DMS79 treated with DMSO at 0.1 percent for 48 hours (cell line): ENCODE results near the gene CPE.
"Not testable (repeated sequence)": the region's sequence is repeated elsewhere in the genome, so short reads cannot be mapped to it uniquely, and the experiment has no call there.

Experiments used
- DNase-seq: peaks from one replicate; lab custom pipeline; 2025; lab: John Stamatoyannopoulos, UW

The CPE gene

GRCh38 chr4:165378745-165379677, at the start of gene CPE:
CPE (plus strand) TSS chr4:165379008; CDS start chr4:165379222, 214 bp downstream.
- DNase-seq, result peak; percentile 65

- DNase-seq, result no peak
These were observed 48.7 kb upstream of the CPE start for GRCh38 chr4:165330071-165330470.

DNA sequence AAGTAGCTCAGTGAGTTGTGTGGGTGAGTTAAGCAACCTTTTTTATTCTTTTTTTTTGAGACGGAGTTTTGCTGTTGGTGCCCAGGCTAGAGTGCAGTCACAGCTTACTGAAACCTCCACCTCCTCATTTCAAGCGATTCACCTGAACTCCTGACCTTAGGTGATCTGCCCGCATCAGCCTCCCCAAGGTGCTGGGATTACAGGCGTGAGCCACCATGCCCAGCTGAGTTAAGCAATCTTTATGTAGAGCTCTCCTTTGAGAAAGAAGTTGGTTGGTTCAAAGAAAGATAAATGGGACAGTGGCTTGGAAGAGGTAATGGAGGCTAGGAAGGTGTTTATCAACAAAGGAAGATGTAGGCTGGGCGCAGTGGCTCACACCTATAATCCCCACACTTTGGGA, 48.1 kb upstream of the CPE start:
- DNase-seq, result no peak

DNA sequence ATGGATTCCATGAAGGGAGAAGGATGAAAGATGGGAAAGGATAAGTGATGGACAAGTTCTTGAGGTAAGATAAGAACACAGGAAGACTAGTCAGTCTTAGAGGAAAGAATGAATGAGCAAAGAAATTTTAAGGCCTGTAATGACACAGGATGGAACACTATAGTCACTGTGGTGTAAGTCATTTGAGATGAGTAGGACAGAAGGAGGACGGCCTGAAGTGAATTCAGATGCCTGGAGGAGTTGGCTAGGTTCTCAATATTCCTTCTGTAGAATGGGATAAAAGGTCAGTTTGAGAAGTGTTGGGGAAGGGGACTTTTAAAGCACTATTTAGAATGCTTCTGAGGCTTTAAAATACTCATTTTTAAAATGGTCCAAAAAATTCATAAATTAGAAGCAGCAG, 47.4 kb upstream of the CPE start:
- no peak for DNase-seq

DNA sequence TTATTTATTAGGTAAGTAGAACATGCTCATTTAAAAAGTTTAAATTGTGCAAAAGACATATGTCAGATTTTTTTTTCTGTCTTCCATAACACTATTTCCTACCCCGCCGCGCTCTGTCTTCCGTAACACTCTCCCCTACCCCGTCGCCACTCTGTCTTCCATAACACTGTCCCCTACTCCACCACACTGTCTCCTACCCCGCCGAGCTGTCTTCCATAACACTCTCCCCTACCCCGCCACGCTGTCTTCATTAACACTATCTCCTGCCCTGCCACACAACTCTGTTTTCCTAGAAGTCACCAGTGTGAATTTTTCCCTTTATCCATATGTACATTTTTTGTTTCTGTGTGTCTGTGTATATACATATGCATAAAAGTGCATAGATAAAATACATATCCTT, 47.0 kb upstream of the CPE start:
- no peak for DNase-seq

DNA sequence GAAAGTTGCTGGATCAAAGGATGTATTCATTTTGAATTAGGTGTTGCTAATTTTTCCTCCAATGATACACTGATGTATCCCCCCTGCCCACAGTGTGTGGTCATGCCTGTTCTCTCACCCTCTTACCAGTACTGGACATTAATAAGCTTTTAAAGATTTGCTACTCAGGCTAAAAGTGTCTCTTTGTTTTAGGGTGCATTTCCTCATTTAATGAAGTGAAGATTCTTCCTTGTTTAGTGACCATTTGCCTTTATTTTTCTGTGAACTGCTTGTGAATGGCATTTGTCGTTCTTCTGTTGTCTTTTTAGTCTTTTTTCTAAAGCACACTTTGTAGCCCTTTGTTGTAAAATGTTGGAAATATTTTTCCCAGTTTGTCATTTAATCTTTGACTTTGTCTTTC, 46.3 kb upstream of the CPE start:
- no peak for DNase-seq

- no peak for DNase-seq
These were observed 43.6 kb upstream of the CPE start for GRCh38 chr4:165335163-165335703.

DNA sequence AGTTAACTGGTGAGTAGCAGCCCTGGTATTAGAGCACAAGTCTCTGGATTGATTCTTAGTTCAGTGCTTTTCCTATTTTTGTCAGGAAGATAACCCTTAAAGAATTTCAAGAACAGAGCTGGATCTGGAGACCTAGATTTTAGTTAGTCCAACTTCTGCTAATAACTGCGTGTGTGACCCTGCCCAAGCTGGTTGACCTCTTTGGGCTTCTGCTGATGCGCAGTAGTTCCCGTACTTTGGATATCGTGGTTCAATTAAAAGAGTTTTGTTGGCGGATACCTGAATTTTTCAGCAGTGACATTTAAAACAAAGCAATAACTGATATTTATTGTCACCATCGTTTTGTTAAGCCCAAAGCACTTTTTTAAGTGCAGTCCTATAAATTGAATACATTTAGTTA, 42.1 kb upstream of the CPE start:
- no peak for DNase-seq

- not testable (repeated sequence) for DNase-seq
These were observed 36.5 kb upstream of the CPE start for GRCh38 chr4:165342340-165342739.

DNA sequence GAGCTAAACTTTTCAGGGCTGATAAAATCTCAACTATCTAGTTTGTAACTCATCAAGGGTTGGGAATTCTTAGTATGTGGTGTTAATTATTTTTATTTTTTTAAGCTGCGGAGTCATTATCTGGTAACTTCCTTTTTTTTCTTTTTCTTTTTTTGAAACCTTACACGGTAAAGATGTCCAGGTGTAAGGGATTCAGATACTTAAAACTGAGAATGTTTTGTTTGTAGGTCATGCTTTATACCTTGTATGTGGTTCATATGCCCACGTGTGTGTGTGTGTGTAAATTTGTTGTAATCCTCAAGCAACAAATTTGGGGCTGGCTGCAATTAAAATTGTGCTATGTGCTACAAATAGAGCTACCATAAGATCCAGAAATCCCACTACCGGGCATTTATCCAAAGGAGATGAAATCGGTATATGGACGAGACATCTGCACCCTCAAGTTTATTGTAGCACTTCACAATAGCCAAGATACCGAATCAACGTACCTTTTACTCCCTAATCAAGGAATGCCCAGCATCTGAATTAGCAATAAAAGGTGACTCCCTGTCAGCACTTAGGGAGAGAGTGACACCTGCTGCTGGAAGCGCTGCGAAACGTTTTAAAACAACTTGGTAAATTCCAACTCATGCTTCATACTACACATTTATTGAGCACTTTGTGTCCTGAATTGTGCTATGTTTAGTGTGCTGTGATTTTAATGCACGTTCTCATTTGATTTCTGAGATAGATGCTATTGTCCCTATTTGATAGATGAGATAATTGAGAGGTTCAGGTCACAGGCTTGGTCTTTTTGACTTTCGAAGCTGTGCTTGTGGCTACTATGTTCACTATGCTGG, 35.2 kb upstream of the CPE start:
- DNase-seq, result no peak

DNA sequence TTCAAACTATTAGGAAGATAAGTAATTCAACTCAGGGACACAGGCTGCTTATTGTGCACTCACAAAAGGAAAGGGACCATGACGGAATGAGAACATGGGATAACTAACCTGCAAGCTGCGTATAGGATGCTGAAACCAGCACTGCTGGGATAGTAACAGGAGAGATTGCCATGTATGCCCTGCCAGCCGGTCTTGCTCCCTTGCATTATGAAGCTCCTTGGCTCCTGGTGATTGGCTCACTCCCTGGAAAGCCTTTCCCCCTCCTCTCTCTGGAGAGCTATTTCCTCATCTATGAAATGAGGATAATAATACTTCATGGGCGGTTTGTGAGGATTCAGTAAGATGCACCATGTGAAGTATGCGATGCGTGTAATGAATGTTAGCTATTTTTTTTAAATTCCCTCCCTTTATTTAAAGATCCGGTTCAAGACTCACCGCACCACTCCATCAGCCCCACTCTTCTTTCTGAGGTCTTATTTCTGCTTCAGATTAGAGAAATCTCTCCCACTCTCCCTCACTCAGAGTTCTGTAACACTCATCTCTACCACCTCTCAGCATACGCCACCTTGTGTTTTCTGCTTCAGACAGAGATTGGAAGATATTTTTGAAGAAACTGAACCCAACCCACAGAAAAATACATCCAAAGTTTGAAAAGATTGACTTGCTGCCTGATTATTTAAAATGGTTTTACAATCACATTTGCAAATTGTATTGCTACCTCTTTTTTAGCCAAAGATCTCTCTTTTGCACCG, 33.0 kb upstream of the CPE start:
- DNase-seq, result peak; percentile 16

GRCh38 chr4:165347647-165348569, 30.9 kb upstream of the CPE start:
- DNase-seq, result no peak

- no peak for DNase-seq
These were observed 27.3 kb upstream of the CPE start for GRCh38 chr4:165351359-165352130.

GRCh38 chr4:165355900-165356300, 22.9 kb upstream of the CPE start:
- DNase-seq, result peak; percentile 19

- no peak for DNase-seq
These were observed 19.3 kb upstream of the CPE start for GRCh38 chr4:165359506-165359905.

- no peak for DNase-seq
These were observed 18.6 kb upstream of the CPE start for GRCh38 chr4:165360041-165360695.

DNA sequence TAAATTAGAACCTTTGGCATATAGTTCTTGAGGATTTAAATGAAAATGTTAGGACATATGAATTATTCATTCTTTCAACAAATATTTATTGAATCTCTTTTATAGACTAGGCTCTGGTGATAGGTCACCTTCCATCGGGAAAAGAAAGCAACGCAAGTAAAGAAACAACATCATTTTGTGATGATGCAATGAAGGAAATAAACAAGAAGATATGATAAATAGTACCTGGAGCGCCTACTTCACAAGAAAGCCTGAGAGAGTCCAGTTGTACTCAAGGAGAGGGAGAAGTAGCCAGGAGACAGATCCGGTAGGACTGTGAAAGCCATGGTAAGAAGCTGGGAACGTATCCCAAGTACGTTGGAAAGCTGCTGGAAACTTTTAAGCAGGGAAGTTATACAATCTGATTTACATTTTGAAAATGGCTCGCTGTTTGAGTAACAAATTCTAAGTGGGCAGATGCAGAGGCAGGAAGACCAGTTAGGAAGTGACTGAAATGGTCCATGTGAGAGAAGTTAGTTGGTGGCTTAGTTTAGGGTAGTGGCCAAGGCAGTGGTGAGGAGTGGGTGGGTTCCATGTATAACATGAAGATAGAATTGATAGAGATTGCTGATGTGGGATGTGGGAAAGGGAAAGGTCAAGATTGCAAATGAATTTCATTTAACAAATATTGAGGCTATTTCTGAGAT, 17.7 kb upstream of the CPE start:
- no peak for DNase-seq

DNA sequence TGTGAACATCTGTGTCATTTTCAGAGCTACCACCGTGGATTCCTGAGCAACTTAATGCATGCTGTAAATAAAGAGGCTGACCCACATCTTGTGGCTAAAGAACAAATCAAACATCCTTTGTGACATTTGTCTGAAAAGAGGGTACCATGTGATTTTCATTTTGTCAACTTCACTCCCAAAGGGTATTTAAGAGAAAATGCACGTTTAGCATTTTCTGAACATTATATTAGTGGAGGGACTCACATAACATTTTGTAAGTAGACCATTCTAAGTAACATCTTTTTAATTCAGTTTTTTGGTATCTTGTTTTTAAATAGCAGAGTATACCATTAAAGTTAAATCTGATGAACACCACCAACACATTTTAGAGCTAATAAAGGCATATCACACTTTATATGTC, 17.0 kb upstream of the CPE start:
- no peak for DNase-seq
